Measurements from ENCODE around the gene USP47. TPM values are rescaled to one million over a fixed set of nuclear protein-coding genes. Genes with fewer than 3 reads are reported as not detected.

USP47 gene
- total and polyA plus RNA-seq, 2 of the 8 experiments (the other 6 are each of a cell fraction or from before 2014, with no cell fraction given): 4.2 to 21.3 TPM

GRCh38 chr11:11972730-11973341 is 131.1 kb downstream of the USP47 start:
- Histone ChIP-seq H2BK5ac (ENCODE audit: low read depth, low read length) (no peak overlapping the region), H4K5ac (ENCODE audit: insufficient read length, low read depth, low read length) (no peak overlapping the region), H2BK20ac (ENCODE audit: low read length) (no peak overlapping the region), H4K8ac (ENCODE audit: extremely low read depth, insufficient read depth, low read length) (no peak overlapping the region), H3K4me1 (replicated peaks in 1 of 4; ENCODE audit: control insufficient read depth in 3 of 4, insufficient read depth in 4 of 4, low read length in 3 of 4) (peaks cover 0 to 3% (median 2%) of the 10 kb centered on the region in 4 experiments; a peak in 2 of 7 replicates), H4K20me1 (replicated peaks in 1 of 2; ENCODE audit: control insufficient read depth in 1 of 2, insufficient read depth in 2 of 2, low read length in 2 of 2) (no peaks in the 10 kb centered on the region), H2BK15ac (ENCODE audit: low read length) (no peak overlapping the region), H2BK120ac (replicated peaks; ENCODE audit: low read depth, low read length) (no peak overlapping the region), H3K27me3 (replicated peaks in 1 of 4; ENCODE audit: control insufficient read depth in 3 of 4, extremely low read depth in 1 of 4, insufficient read depth in 3 of 4, low read length in 3 of 4) (no peaks in the 10 kb centered on the region), H3K18ac (ENCODE audit: extremely low read depth, low read length) (no peak overlapping the region), H3K4me2 (ENCODE audit: insufficient read depth in 1 of 2, low read depth in 2 of 2, low read length in 2 of 2) (no peak overlapping the region), H2AK5ac (ENCODE audit: low read depth, low read length) (no peak overlapping the region), H3K27ac (ENCODE audit: low read depth, low read length) (no peak overlapping the region), H2BK12ac (ENCODE audit: low read depth, low read length) (no peak overlapping the region), H3K9me3 (ENCODE audit: insufficient read depth in 2 of 2, low read depth in 1 of 2, low read length in 1 of 2) (no peaks in the 10 kb centered on the region), H4K91ac (replicated peaks; ENCODE audit: insufficient read length, low read length) (no peak overlapping the region), H3K14ac (ENCODE audit: insufficient read length) (no peak overlapping the region), H3K4ac (replicated peaks; ENCODE audit: insufficient read length, low read depth, low read length) (no peak overlapping the region), H3K79me1 (ENCODE audit: low read depth, low read length) (no peaks in the 10 kb centered on the region), H3K23me2 (ENCODE audit: low read depth, low read length) (no peaks in the 10 kb centered on the region), H3K56ac (replicated peaks; ENCODE audit: insufficient read length, low read depth, low read length) (no peak overlapping the region), H3K4me3 (ENCODE audit: extremely low read depth in 1 of 4, insufficient read depth in 2 of 4, low read depth in 3 of 4, low read length in 4 of 4) (no peak overlapping the region), H3K79me2 (ENCODE audit: control insufficient read depth in 1 of 2, insufficient read depth in 2 of 2, low read length in 2 of 2) (no peaks in the 10 kb centered on the region), H3K9ac (replicated peaks in 1 of 4; ENCODE audit: extremely low read depth in 1 of 4, low read depth in 3 of 4, low read length in 3 of 4) (no peak overlapping the region), H3K36me3 (ENCODE audit: control insufficient read depth in 2 of 4, insufficient read depth in 4 of 4, low read length in 3 of 4) (no peaks in the 10 kb centered on the region), H2AFZ (ENCODE audit: low read length) (no peak overlapping the region), H3K23ac (ENCODE audit: insufficient read length) (no peak overlapping the region)
- 60% methylated on average over 3 of the region's 3 CpGs; no CpG with 5 or more reads in 1 of the 2 experiments for WGBS, 2 experiments (ENCODE audit: extremely low coverage in 1 of 2, insufficient coverage in 1 of 2, insufficient read length in 1 of 2, insufficient replicate concordance in 2 of 2, low coverage in 1 of 2, low lambda C conversion rate in 2 of 2, missing lambda C conversion rate in 1 of 2)
- no peak for FAIRE-seq
- CTCF ChIA-PET (ENCODE audit: partially characterized antibody): interaction anchor here (1.0 to 2.6 kb wide), 7 partner anchors 8 to 263 kb away, joined by 3 to 10 read pairs (median 3); no protein-coding TSS in a partner anchor
- DNase-seq (ENCODE audit: low read depth in 1 of 2, low spot score in 2 of 2): no peak
- POLR2A ChIA-PET (ENCODE audit: partially characterized antibody): interaction anchor here (1.2 kb wide), 1 partner anchor 37 kb away, joined by 3 read pairs; no protein-coding TSS in a partner anchor
- TF ChIP-seq SP1 (IDR thresholded peaks at IDR 0.05; ENCODE audit: low read depth, low read length): no peak
- no peak for TF ChIP-seq SIX5 (IDR thresholded peaks at IDR 0.05; ENCODE audit: low read depth, low read length)
- no peak for TF ChIP-seq SAP30 (IDR thresholded peaks at IDR 0.05; ENCODE audit: insufficient read depth, insufficient replicate concordance, low read length)
- no peak for TF ChIP-seq TEAD4 (IDR thresholded peaks at IDR 0.05; ENCODE audit: low read depth, low read length)
- TF ChIP-seq E2F6 (IDR thresholded peaks at IDR 0.05): no peak
- TF ChIP-seq RFX5 (IDR thresholded peaks at IDR 0.05; ENCODE audit: borderline replicate concordance, low read depth, low read length): no peak
- TF ChIP-seq KDM1A (IDR thresholded peaks at IDR 0.05; ENCODE audit: borderline replicate concordance, low read length): no peak
- TF ChIP-seq TAF1 (IDR thresholded peaks at IDR 0.05; ENCODE audit: low read depth, low read length): no peak
- no peak for TF ChIP-seq NANOG (IDR thresholded peaks at IDR 0.05; ENCODE audit: insufficient read depth, low read depth, low read length, poor library complexity, severe bottlenecking)
- TF ChIP-seq FOSL1 (IDR thresholded peaks at IDR 0.05; ENCODE audit: insufficient read depth, low read depth, low read length): no peak
- no peak for TF ChIP-seq ASH2L (IDR thresholded peaks at IDR 0.05; ENCODE audit: low read length)
- no peak for TF ChIP-seq SP4 (IDR thresholded peaks at IDR 0.05; ENCODE audit: low read length)
- no peak for TF ChIP-seq POU5F1 (IDR thresholded peaks at IDR 0.05; ENCODE audit: low read depth, low read length)
